Measurements from ENCODE around the gene KCNMB2. TPM values are rescaled to one million over a fixed set of nuclear protein-coding genes. Genes with fewer than 3 reads are reported as not detected.

The KCNMB2 gene
- total and polyA plus RNA-seq, 3 donors from 2014 or later = 2.6 TPM; not detected in 2

DNA sequence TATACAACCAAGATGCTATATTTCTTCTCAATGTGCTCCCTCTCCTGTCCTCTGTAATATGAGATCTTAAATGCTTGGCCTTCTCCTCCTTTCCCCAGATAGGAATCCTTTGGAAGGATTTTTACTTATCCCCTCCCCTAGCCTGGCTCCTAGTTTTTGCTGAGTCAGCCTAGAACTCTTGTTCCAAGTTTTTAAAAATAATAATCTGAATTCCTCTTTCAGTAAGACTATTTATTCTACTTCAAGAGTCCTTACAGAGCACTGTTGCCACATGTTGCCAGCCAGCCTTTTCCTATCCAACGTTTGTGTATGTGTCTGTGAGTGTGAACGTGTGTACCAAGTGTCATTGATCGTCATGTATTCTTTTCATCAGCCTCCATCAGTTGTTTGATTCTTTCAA, 11.0 kb upstream of the KCNMB2 start:
- 58 to 73% methylated on average over 3 of the region's 3 CpGs for WGBS, 2 donors
- H3K36me3 ChIP-seq (ENCODE audit: low read depth, missing control alignments) = no peaks in the 10 kb centered on the region
- no peak overlapping the region for H3K4me3 ChIP-seq
- no peak overlapping the region for H3K27ac ChIP-seq
- DNase-seq = no peak
- no peaks in the 10 kb centered on the region for H3K27me3 ChIP-seq
- H3K9me3 ChIP-seq = no peaks in the 10 kb centered on the region
- intact Hi-C loops (cut with DNase I; ENCODE audit: low total_unique reads) = no loop called here
- H3K4me1 ChIP-seq = no peaks in the 10 kb centered on the region
- no peak for TF ChIP-seq POLR2A (IDR thresholded peaks at IDR 0.05)
- TF ChIP-seq, protein P1, sequence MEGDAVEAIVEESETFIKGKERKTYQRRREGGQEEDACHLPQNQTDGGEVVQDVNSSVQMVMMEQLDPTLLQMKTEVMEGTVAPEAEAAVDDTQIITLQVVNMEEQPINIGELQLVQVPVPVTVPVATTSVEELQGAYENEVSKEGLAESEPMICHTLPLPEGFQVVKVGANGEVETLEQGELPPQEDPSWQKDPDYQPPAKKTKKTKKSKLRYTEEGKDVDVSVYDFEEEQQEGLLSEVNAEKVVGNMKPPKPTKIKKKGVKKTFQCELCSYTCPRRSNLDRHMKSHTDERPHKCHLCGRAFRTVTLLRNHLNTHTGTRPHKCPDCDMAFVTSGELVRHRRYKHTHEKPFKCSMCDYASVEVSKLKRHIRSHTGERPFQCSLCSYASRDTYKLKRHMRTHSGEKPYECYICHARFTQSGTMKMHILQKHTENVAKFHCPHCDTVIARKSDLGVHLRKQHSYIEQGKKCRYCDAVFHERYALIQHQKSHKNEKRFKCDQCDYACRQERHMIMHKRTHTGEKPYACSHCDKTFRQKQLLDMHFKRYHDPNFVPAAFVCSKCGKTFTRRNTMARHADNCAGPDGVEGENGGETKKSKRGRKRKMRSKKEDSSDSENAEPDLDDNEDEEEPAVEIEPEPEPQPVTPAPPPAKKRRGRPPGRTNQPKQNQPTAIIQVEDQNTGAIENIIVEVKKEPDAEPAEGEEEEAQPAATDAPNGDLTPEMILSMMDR (IDR thresholded peaks at IDR 0.05) = no peak

DNA sequence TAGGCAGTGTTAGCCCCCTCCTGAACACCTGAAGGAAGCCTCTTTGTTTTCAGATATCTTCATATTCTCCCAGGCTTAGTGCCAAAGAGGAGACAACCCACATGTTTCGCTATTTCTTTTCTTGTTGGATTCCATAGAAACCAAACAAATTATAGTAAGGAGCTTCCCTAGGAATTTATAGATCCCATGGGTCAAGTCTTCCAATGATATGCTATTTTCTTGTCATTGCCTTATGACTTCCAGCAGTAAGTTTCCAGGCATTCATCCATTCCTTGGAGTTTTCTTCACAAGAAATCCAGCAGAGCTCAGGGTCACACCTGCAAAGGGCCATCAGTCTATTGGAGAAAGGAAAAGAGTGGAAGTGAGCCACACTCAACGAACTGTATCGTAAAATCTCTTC, 9.9 kb upstream of the KCNMB2 start:
- Histone ChIP-seq H3K27me3 (no peaks in the 10 kb centered on the region), H3K4me3 (no peak overlapping the region), H3K36me3 (ENCODE audit: low read depth, missing control alignments) (no peaks in the 10 kb centered on the region), H3K4me1 (no peaks in the 10 kb centered on the region), H3K27ac (no peak overlapping the region), H3K9me3 (no peaks in the 10 kb centered on the region)
- no peak for DNase-seq
- intact Hi-C loops (cut with DNase I; ENCODE audit: low total_unique reads) = no loop called here
- TF ChIP-seq POLR2A (IDR thresholded peaks at IDR 0.05) = no peak
- TF ChIP-seq, protein P1 (IDR thresholded peaks at IDR 0.05) = no peak
- 88 to 91% methylated on average over 3 of the region's 3 CpGs for WGBS, 2 donors

DNA sequence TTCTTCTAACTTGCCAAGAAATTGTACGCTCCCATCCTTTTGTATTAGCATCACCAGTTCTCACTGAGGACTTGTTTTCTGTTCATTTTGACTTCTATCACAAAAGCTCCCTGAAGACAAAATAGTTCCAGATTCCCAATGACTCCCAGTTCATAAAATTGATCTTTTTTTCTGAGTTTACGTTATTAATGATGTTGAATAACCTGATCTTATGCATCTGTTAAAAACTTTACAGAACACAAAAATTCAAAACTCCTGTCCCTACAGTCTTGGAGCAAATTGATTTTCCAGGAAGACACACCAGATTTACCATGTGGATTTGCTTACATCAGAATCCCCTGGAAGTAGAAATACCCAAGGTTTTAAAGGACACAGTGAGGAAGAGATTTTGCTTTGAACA, 8.3 kb upstream of the KCNMB2 start:
- intact Hi-C loops (cut with DNase I; ENCODE audit: low total_unique reads) = no loop called here

DNA sequence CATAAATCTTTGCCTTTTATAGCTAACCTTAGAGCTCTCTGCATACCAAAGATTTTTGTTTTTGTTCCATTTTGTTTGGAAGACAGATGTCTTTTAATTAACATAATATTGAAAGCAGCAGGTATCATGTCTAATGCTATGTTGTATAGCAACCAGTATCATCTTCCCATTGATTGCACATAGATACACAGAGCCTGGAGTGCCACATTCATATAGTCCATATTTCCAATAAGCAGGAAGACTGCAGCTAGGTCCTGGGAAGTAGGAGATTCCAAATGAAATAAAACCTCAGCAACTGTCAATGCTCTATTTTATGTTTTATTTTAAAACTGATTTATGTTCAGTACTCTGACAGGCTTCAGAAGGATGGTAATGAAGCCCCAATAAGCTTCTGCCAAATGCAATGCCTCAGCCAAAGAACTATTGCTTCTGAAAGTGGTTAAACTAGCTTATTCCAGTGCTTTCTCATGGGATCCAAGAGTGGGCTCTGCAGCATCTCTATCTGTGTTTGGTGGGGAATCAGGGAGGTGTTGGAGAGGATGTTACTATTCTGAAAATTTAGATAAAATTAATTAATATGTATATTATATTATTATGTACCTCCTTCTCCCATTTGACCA, 6.5 kb upstream of the KCNMB2 start:
- no peaks in the 10 kb centered on the region for H3K36me3 ChIP-seq (ENCODE audit: low read depth, missing control alignments)
- intact Hi-C loops (cut with DNase I; ENCODE audit: low total_unique reads) = no loop called here
- H3K4me3 ChIP-seq = no peak overlapping the region
- H3K4me1 ChIP-seq = no peaks in the 10 kb centered on the region
- no peaks in the 10 kb centered on the region for H3K9me3 ChIP-seq
- DNase-seq = no peak
- H3K27ac ChIP-seq = no peak overlapping the region
- TF ChIP-seq, protein P1 (IDR thresholded peaks at IDR 0.05) = no peak
- TF ChIP-seq POLR2A (IDR thresholded peaks at IDR 0.05) = no peak
- no peaks in the 10 kb centered on the region for H3K27me3 ChIP-seq

More for the DNA sequence above, 8.3 kb upstream of the KCNMB2 start:
- WGBS, 2 donors = 92 to 96% methylated on average over 2 of the region's 2 CpGs
- no peaks in the 10 kb centered on the region for H3K9me3 ChIP-seq
- no peaks in the 10 kb centered on the region for H3K4me1 ChIP-seq
- H3K27ac ChIP-seq = no peak overlapping the region
- H3K4me3 ChIP-seq = no peak overlapping the region
- no peak for DNase-seq
- TF ChIP-seq, protein P1 (IDR thresholded peaks at IDR 0.05) = no peak
- TF ChIP-seq POLR2A (IDR thresholded peaks at IDR 0.05) = no peak
- no peaks in the 10 kb centered on the region for H3K27me3 ChIP-seq
- no peaks in the 10 kb centered on the region for H3K36me3 ChIP-seq (ENCODE audit: low read depth, missing control alignments)

DNA sequence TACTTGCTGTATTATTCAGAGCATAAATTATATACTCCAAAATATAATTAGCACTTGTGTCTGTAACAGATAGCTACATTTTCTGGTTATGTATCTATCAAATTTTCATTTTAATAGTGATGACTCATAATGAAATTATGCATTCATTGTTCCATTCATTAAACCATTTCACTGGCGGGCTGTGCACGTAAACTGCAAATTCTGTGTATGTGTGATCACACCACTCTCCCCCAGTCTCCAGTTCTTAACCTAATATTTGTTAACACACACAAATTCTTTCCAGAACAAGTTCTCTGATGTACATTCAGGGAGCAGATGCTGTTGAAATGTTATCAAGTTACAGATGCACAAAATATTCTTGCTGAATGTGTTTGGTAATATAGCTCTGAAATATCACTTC, 3.8 kb upstream of the KCNMB2 start:
- 90 to 94% methylated on average over 2 of the region's 2 CpGs for WGBS, 2 donors
- Histone ChIP-seq H3K36me3 (ENCODE audit: low read depth, missing control alignments) (no peaks in the 10 kb centered on the region), H3K27ac (no peak overlapping the region), H3K4me3 (no peak overlapping the region), H3K9me3 (no peaks in the 10 kb centered on the region), H3K4me1 (no peaks in the 10 kb centered on the region), H3K27me3 (no peaks in the 10 kb centered on the region)
- intact Hi-C loops (cut with DNase I; ENCODE audit: low total_unique reads) = no loop called here
- DNase-seq = no peak
- no peak for TF ChIP-seq POLR2A (IDR thresholded peaks at IDR 0.05)
- TF ChIP-seq, protein P1 (IDR thresholded peaks at IDR 0.05) = no peak
